Endometrial microvascular endothelial cells (primary cell): Measurements from ENCODE around the gene PHC2. TPM values are rescaled to one million over a fixed set of nuclear protein-coding genes. Genes with fewer than 3 reads are reported as not detected.

ENCODE experiments used
- total RNA-seq: library from RNA; depleted of rRNA; stranded (reverse); fragments of >200 nt; gene quantifications from one replicate; pipeline ENCODE4 v1.2.3, GENCODE V29; 2015; ENCODE audit errors: inconsistent ontology term

Gene PHC2
- total RNA-seq, 1 donor from 2014 or later: 112 TPM

Other genes with a start within 250 kb of the PHC2 start
- 1.4 TPM for gene TRIM62, start 249.1 kb downstream of the PHC2 start, total RNA-seq
- 6.2 TPM for gene ZNF362, start 174.6 kb downstream of the PHC2 start, total RNA-seq
- gene A3GALT2, start 110.0 kb downstream of the PHC2 start, total RNA-seq: not detected
- 3.7 TPM for gene ZSCAN20, start 41.5 kb upstream of the PHC2 start, total RNA-seq